Subcutaneous adipose tissue (tissue), 4 donors: Measurements from ENCODE around the gene DHX29. TPM values are rescaled to one million over a fixed set of nuclear protein-coding genes. Genes with fewer than 3 reads are reported as not detected.

Experiments used
- CTCF ChIP-seq: fragments of 450-650 bp; IDR thresholded peaks from one replicate; pipeline ENCODE4 v1.5.1; 2016; ENCODE audit warnings: low read depth, mild to moderate bottlenecking, control low read depth, antibody characterized with exemption, moderate library complexity
- total RNA-seq, 4 donors: library from RNA; depleted of rRNA; stranded (reverse); fragments of >200 nt; gene quantifications; one replicate each; pipeline ENCODE4 v1.1.0, GENCODE V29; 2016

DHX29 gene
- total RNA-seq, 4 donors from 2014 or later: 21.3 to 39.5 (median 30.2) TPM

DNA sequence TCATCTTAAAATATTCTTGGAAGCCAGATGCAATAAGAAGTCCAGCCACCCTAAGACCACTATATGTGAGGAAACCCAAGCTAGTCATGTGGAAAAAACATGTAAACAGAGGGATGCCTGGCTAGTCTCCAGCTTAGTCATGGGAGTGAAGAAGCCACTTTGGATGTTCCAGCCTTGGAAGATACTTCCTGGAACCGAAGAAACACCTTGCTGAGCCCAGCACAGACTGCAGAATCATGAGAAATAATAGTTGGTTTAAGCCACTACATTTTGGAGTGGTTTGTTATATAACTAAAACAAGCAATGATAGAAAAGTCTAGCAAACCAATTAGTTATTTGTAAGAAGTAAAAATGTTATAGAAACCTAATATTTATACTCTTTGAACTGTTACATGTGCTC, 12.6 kb downstream of the DHX29 start:
- no peak for TF ChIP-seq CTCF

DNA sequence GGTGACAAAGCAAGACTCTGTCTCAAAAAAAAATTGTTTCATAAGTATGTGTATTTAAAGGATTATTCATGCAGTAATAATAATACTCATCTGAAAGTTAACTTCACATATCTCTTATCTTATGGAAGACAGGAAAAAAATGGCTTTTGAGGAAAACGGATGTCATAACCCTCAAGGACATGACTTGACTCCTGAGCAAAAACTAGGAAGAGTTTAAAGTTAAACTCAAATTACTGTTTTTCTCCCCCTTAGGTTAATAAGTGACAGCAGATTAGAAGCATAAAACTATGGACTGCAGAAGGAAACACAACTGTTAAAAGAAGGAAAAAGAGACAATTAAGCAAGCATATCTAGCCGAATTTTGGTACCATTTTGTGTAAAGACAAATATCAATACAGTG, 16.5 kb downstream of the DHX29 start:
- no peak for TF ChIP-seq CTCF

DNA sequence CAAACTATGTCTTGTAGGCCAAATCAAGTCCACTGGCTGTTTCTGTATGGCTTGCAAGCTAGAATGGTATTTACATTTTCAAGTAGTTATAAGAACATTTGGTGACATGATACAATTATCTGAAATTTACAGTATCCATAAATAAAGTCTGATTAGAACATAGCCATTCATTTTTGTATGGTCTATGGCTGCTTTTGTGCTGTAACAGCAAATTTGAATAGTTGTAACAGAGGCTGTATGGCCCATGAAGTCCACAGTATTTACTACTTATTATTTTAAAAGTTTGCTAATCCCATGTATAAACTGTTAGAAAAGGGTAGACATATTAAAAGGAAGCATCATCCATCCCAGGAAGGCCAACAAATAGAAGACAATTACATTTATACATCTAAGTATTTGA, 17.7 kb downstream of the DHX29 start:
- no peak for TF ChIP-seq CTCF

- TF ChIP-seq CTCF: no peak
Observed at GRCh38 chr5:55286411-55286933, 21.0 kb downstream of the DHX29 start.

DNA sequence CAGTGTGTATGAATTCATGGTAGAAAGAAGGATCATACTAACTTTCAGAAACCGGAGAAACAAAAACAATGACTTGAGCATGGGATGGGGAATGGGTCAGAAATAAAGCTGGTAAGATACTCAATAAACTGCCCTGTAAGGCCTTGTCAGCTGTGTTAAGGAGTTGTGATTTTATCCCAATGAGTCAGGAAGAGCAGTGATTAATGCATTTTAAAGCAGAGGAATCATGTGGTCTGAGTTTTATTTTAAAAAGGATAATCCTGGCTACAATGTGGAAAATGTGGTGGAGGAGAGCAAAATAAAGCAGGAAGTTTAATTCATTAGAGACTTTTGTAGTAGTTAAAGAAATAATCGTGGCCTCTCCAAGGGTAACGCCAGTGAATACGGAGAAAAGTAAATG, 28.7 kb downstream of the DHX29 start:
- no peak for TF ChIP-seq CTCF

DNA sequence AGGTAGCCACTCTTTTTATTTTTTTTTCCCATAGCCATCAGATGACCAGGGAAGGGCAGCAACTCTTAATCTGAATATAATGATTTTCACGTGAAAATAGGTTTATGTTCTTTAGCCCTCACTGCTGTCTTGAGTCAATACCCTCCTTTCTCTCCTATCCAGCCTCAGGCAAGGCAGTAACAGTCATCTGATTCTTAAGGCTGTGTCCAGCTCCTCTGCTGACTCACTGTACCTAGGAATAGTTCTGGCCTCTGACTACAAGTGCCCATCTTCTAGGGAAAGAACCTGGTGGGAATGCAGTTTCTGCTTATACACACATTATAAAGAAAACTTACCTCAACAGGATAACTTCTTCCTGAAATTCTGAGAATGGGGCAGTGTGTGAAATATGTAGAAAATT, 30.7 kb downstream of the DHX29 start:
- TF ChIP-seq CTCF: no peak

DNA sequence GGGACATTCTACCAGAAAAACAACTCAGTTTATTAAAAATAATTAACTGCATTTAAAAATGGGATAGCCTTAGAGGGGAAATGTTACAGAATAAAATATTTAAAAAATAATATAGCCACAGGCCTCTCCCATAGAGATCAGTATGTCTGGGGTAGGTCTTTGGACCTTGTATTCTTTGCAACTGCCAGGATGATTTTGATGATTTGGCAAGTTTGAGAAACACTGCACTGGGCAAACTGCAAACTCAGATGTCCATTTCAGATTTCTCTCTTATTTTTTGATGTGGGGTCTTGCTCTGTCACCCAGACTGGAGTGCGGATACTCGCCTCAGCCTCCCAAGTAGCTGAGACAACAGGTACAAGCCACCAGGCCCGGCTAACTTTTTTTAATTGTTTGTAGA, 49.2 kb downstream of the DHX29 start:
- no peak for TF ChIP-seq CTCF

DNA sequence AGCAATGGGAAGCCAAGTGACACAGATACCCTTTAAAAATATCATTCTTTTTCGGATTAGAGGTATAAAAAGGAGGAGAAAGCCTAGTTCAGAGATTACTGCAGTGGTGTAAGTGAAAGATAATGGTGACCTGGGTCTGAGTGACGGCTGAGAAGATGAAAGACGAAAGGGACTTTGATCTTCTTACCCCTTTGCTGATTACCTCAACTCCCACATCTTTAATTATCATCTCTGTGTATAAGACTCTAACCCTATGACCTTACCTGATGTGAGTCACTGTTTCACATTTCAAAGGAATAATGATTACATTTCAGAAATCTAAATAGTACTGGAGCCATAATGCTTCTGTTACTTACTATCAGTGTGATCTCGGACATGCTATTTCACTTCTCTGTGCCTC, 52.7 kb downstream of the DHX29 start:
- TF ChIP-seq CTCF: no peak
